ENCODE data around the gene CAMK2B.

- TF ChIP-seq, protein P1, sequence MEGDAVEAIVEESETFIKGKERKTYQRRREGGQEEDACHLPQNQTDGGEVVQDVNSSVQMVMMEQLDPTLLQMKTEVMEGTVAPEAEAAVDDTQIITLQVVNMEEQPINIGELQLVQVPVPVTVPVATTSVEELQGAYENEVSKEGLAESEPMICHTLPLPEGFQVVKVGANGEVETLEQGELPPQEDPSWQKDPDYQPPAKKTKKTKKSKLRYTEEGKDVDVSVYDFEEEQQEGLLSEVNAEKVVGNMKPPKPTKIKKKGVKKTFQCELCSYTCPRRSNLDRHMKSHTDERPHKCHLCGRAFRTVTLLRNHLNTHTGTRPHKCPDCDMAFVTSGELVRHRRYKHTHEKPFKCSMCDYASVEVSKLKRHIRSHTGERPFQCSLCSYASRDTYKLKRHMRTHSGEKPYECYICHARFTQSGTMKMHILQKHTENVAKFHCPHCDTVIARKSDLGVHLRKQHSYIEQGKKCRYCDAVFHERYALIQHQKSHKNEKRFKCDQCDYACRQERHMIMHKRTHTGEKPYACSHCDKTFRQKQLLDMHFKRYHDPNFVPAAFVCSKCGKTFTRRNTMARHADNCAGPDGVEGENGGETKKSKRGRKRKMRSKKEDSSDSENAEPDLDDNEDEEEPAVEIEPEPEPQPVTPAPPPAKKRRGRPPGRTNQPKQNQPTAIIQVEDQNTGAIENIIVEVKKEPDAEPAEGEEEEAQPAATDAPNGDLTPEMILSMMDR (IDR thresholded peaks at IDR 0.05 in 4 of 5, conservative IDR thresholded peaks at IDR 0.05 in 1 of 5): peak in 2 of 5 experiments; percentile 25 to 42
- peak in 1 of 2 donors; percentile 29 for TF ChIP-seq POLR2A (IDR thresholded peaks at IDR 0.05)
Measured at GRCh38 chr7:44257618-44258422, 67.6 kb downstream of the CAMK2B start.

Measured in gastrocnemius medialis (tissue), 4 donors.